Activated T-cell treated with anti-CD3 and anti-CD28 coated beads for 24 hours (primary cell): ENCODE measurements around the gene ZNF219.

ENCODE experiments used
- DNase-seq: peaks from one replicate; pipeline ENCODE4 v3.0.0-alpha.2; 2020; ENCODE audit warnings: low read depth

Gene ZNF219

GRCh38 chr14:21084998-21085853, 13.2 kb downstream of the ZNF219 start:
- DNase-seq, result no peak

GRCh38 chr14:21084396-21084795, 14.1 kb downstream of the ZNF219 start:
- no peak for DNase-seq

- DNase-seq, result no peak
Measured at GRCh38 chr14:21083565-21084325, 14.7 kb downstream of the ZNF219 start.

- no peak for DNase-seq
Measured at GRCh38 chr14:21081521-21082142, 16.8 kb downstream of the ZNF219 start.

GRCh38 chr14:21078726-21079125, 19.7 kb downstream of the ZNF219 start:
- DNase-seq, result no peak

GRCh38 chr14:21078287-21078686, 20.2 kb downstream of the ZNF219 start:
- DNase-seq, result no peak

GRCh38 chr14:21077672-21078071, 20.8 kb downstream of the ZNF219 start:
- DNase-seq, result no peak

- no peak for DNase-seq
Measured at GRCh38 chr14:21075719-21076437, 22.6 kb downstream of the ZNF219 start.

- DNase-seq, result no peak
Measured at GRCh38 chr14:21074398-21075272, 23.8 kb downstream of the ZNF219 start.

GRCh38 chr14:21073921-21074320, 24.5 kb downstream of the ZNF219 start:
- no peak for DNase-seq

GRCh38 chr14:21072781-21073339, 25.6 kb downstream of the ZNF219 start:
- DNase-seq, result no peak

GRCh38 chr14:21072031-21072473, 26.4 kb downstream of the ZNF219 start:
- no peak for DNase-seq

GRCh38 chr14:21071225-21072030, 27.0 kb downstream of the ZNF219 start:
- DNase-seq, result no peak

- DNase-seq, result no peak
Measured at GRCh38 chr14:21070610-21071224, 27.7 kb downstream of the ZNF219 start.

GRCh38 chr14:21070083-21070609, 28.3 kb downstream of the ZNF219 start, which contains the start of gene ARHGEF40:
ARHGEF40 (plus strand) TSS chr14:21070304; CDS start chr14:21070397, 93 bp downstream.
- DNase-seq, result no peak

GRCh38 chr14:21069388-21070082, 28.9 kb downstream of the ZNF219 start:
- no peak for DNase-seq

GRCh38 chr14:21068521-21069387, 29.7 kb downstream of the ZNF219 start:
- DNase-seq, result no peak
